ENCODE results near the gene ARID1B.

GRCh38 chr6:156910938-156911337 is 133.8 kb downstream of the ARID1B start:
- no peak for TF ChIP-seq EZH2 (IDR thresholded peaks at IDR 0.05; ENCODE audit: insufficient read depth, low read length)
- TF ChIP-seq, protein P1, sequence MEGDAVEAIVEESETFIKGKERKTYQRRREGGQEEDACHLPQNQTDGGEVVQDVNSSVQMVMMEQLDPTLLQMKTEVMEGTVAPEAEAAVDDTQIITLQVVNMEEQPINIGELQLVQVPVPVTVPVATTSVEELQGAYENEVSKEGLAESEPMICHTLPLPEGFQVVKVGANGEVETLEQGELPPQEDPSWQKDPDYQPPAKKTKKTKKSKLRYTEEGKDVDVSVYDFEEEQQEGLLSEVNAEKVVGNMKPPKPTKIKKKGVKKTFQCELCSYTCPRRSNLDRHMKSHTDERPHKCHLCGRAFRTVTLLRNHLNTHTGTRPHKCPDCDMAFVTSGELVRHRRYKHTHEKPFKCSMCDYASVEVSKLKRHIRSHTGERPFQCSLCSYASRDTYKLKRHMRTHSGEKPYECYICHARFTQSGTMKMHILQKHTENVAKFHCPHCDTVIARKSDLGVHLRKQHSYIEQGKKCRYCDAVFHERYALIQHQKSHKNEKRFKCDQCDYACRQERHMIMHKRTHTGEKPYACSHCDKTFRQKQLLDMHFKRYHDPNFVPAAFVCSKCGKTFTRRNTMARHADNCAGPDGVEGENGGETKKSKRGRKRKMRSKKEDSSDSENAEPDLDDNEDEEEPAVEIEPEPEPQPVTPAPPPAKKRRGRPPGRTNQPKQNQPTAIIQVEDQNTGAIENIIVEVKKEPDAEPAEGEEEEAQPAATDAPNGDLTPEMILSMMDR (IDR thresholded peaks at IDR 0.05; ENCODE audit: insufficient read depth, low read depth, low read length) = no peak

All from astrocyte (in vitro differentiated cells and primary cell).